ENCODE measurements around the gene RFC4. TPM values are rescaled to one million over a fixed set of nuclear protein-coding genes. Genes with fewer than 3 reads are reported as not detected.
A peak's percentile ranks its signal among the peaks of the same experiment; 100 is the strongest.
"Not testable (repeated sequence)": the region's sequence is repeated elsewhere in the genome, so short reads cannot be mapped to it uniquely, and the experiment has no call there.

RFC4 gene
- total RNA-seq, 2 experiments from 2014 or later: 128 to 130 TPM

DNA sequence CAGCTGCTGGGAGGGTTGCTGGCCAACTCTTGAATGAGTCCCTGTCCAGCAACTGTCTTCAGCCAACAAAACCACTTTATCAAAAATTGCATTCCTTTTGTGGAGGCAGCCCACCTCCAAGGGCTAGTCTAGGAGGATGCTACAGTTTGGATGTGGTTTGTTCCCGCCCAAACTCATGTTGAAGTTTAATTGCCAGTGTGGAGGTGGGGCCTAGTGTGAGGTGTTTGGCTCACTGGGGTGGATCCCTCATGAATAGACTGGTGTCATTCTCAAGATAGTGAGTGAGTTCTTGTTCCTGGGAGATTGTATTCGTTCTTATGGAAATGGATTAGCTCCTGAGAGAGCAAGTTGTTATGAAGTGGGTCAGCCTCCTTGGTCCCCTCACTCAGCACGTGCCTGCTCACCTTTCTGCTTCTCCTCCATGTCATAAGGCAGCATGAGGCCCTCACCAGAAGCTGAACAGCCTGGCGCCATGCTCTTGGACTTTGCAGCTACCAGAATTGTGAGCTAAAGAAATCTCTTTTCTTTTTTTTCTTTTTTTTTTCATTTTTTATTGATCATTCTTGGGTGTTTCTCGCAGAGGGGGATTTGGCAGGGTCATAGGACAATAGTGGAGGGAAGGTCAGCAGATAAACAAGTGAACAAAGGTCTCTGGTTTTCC, 4.2 kb upstream of the RFC4 start:
- no peak overlapping the region for H3K27ac Mint-ChIP-seq
- DNase-seq (no peak), ATAC-seq (no peak)
- no peak overlapping the region for H3K4me3 Mint-ChIP-seq
- CTCF ChIA-PET: interaction anchor here (1.5 kb wide), 1 partner anchor 11 kb away, joined by 10 read pairs; no protein-coding TSS in a partner anchor
- intact Hi-C loops (cut with DNase I, micrococcal nuclease): no loop called here
- no peaks in the 10 kb centered on the region for H3K9me3 Mint-ChIP-seq (ENCODE audit: low read depth)
- POLR2A ChIA-PET: interaction anchor here (0.8 kb wide), 1 partner anchor 27 kb away, joined by 4 read pairs; no protein-coding TSS in a partner anchor
- peaks cover 10% of the 10 kb centered on the region for H3K4me1 Mint-ChIP-seq
- H3K36me3 Mint-ChIP-seq (ENCODE audit: low read depth): peaks cover 3% of the 10 kb centered on the region
- H3K27me3 Mint-ChIP-seq: no peaks in the 10 kb centered on the region

DNA sequence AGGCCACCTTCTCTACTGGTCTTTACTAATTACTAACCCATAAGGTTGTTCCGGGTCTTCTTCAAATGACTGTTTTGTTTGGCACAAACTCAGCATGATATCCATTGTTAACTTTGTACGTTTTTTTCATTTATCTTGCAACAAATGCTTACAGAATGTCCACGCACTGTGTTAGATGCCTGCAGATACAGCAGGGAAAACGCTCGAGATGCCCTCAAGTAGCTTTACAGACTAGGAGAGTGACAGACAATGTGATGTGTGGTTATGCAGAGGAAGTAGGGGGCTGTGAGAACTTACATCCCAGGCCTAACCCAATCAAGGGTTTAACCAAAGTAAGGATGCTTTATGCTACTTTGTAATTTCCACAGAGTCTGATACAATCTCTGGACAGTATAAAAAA, 949 bp upstream of the RFC4 start:
- intact Hi-C loops (cut with DNase I, micrococcal nuclease): loop anchor here (2.0 to 5.0 kb wide), 6 partner anchors 16 to 870 kb away; partner anchors contain the start of genes DNAJB11 (in 1 of the 2), ETV5 (in 1 of the 2) and TRA2B (in 1 of the 2)
- DNase-seq (no peak), ATAC-seq (peak; percentile 36)
- Mint-ChIP-seq H3K4me1 (peaks cover 26% of the 10 kb centered on the region), H3K9me3 (ENCODE audit: low read depth) (no peaks in the 10 kb centered on the region), H3K27me3 (no peaks in the 10 kb centered on the region), H3K27ac (peak overlapping the region; percentile 92), H3K36me3 (ENCODE audit: low read depth) (peaks cover 30% of the 10 kb centered on the region), H3K4me3 (peak overlapping the region; percentile 90)
- CTCF ChIA-PET: interaction anchor here (1.0 to 3.2 kb wide), 3 partner anchors 14 to 358 kb away, joined by 4 to 15 read pairs (median 14); no protein-coding TSS in a partner anchor
- POLR2A ChIA-PET: interaction anchor here (0.7 to 2.7 kb wide), 2 partner anchors 17 to 332 kb away, joined by 3 to 12 read pairs; no protein-coding TSS in a partner anchor

DNA sequence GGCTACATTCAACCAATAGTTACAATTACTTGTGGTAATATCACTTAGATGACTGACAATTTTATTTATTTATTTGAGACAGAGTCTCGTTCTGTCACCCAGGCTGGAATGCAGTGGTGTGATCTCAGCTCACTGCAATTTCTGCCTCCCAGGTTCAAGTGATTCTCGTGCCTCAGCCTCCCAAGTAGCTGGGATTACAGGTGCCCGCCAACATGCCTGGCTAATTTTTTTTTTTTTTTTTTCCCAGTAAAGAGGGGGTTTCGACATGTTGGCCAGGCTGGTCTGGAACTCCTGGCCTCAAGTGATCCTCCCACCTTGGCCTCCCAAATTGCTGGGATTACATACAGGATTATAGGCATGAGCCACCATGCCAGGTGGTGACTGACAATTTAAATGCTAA, 2.8 kb downstream of the RFC4 start:
- peaks cover 54% of the 10 kb centered on the region for H3K36me3 Mint-ChIP-seq (ENCODE audit: low read depth)

DNA sequence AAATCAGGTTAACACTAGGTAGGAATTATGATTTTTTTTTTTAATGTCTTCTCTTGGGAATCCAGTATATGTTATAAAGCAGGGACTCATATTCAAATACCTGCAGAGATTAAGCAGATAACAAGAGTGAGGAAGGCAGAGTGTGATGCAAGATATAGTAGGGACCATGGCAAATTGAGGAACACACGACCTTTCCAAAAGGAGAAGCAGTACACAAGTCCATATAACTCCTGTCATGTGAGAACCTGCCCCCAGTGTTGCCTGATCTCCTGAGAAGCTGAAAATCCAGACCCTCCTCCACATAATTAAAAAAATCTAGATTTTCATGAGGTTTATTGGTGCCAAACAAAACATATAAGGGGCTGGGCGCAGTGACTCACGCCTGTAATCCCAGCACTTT, 3.6 kb downstream of the RFC4 start:
- CTCF ChIA-PET: interaction anchor here (0.6 to 1.6 kb wide), 4 partner anchors 20 to 860 kb away, joined by 3 to 5 read pairs (median 4); partner anchors contain the start of gene EIF4A2
- Mint-ChIP-seq H3K27ac (no peak overlapping the region), H3K4me3 (no peak overlapping the region), H3K9me3 (ENCODE audit: low read depth) (no peaks in the 10 kb centered on the region), H3K27me3 (no peaks in the 10 kb centered on the region), H3K36me3 (ENCODE audit: low read depth) (peaks cover 56% of the 10 kb centered on the region), H3K4me1 (peaks cover 44% of the 10 kb centered on the region)
- POLR2A ChIA-PET: interaction anchor here (0.6 to 0.7 kb wide), 2 partner anchors 13 to 39 kb away, joined by 3 to 4 read pairs; no protein-coding TSS in a partner anchor
- ATAC-seq: no peak
- no peak for DNase-seq
- intact Hi-C loops (cut with DNase I, micrococcal nuclease): no loop called here

More for the DNA sequence above, 2.8 kb downstream of the RFC4 start:
- DNase-seq; intact Hi-C loops (cut with DNase I, micrococcal nuclease); H3K4me3 Mint-ChIP-seq; H3K27ac Mint-ChIP-seq; ATAC-seq; H3K27me3 Mint-ChIP-seq; H3K9me3 Mint-ChIP-seq (ENCODE audit: low read depth): not testable (repeated sequence)
- POLR2A ChIA-PET: interaction anchor here (0.7 kb wide), 2 partner anchors 20 to 341 kb away, joined by 3 read pairs; partner anchors contain the start of gene EIF4A2
- peaks cover 42% of the 10 kb centered on the region for H3K4me1 Mint-ChIP-seq
- CTCF ChIA-PET: interaction anchor here (0.6 to 1.6 kb wide), 4 partner anchors 20 to 860 kb away, joined by 3 to 5 read pairs (median 4); no protein-coding TSS in a partner anchor

DNA sequence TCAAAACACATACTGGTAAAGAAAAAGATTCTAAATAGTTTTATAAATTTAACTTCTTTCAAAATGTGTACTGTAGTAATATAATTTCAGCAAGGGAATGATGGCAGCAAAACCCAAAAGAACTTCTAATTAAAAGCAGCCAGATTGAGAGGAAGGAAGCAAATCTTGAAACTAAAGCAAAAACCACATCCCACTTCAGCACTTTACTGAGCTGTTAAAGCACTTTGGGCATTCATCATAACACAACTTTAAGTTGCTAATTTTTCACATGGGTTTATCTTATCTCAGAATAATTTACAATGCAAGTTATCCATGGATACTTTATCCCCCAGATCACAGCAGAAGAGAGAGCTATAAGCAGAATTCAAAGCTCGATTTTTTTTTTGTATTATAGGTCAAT, 6.0 kb downstream of the RFC4 start:
- Mint-ChIP-seq H3K4me1 (peaks cover 33% of the 10 kb centered on the region), H3K27me3 (no peaks in the 10 kb centered on the region), H3K9me3 (ENCODE audit: low read depth) (no peaks in the 10 kb centered on the region), H3K27ac (no peak overlapping the region), H3K36me3 (ENCODE audit: low read depth) (peaks cover 69% of the 10 kb centered on the region), H3K4me3 (no peak overlapping the region)
- CTCF ChIA-PET: interaction anchor here (0.8 kb wide), 1 partner anchor 8 kb away, joined by 4 read pairs; no protein-coding TSS in a partner anchor
- POLR2A ChIA-PET: interaction anchor here (1.1 kb wide), 1 partner anchor 17 kb away, joined by 6 read pairs; the partner anchor contains the start of gene EIF4A2
- DNase-seq (no peak), ATAC-seq (no peak)
- intact Hi-C loops (cut with DNase I, micrococcal nuclease): no loop called here

DNA sequence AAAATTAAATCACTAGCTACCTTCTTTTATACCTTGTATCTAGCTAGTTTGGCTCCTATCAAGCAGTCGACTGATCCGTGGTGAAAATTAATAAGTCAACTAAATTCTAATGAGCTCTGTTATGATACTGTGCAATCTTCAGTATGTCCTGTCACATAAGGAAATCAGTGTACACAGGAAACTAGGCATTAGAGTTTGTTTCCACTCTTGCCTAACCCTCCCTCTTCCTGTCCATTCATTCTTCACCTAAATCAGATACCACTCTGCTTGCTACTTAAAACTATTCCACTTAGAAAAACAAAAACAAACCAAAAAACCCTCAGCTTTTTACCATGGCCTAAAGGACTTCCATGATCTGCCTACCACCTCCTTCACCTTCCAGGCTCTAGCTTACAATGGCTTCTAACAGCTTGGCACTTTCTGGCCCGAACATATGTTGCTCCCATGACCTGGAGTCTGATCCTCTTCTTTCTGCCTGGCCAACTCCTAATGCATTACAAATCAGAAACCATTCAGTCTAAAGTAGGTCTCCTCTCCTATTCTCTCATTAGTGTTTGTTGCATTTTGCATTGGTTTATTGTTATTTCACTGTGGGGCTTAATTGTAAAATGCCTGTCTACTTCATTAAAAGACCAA, 7.9 kb downstream of the RFC4 start:
- no peak overlapping the region for H3K27ac Mint-ChIP-seq
- CTCF ChIA-PET: interaction anchor here (0.6 to 1.7 kb wide), 5 partner anchors 8 to 181 kb away, joined by 3 to 8 read pairs (median 4); no protein-coding TSS in a partner anchor

DNA sequence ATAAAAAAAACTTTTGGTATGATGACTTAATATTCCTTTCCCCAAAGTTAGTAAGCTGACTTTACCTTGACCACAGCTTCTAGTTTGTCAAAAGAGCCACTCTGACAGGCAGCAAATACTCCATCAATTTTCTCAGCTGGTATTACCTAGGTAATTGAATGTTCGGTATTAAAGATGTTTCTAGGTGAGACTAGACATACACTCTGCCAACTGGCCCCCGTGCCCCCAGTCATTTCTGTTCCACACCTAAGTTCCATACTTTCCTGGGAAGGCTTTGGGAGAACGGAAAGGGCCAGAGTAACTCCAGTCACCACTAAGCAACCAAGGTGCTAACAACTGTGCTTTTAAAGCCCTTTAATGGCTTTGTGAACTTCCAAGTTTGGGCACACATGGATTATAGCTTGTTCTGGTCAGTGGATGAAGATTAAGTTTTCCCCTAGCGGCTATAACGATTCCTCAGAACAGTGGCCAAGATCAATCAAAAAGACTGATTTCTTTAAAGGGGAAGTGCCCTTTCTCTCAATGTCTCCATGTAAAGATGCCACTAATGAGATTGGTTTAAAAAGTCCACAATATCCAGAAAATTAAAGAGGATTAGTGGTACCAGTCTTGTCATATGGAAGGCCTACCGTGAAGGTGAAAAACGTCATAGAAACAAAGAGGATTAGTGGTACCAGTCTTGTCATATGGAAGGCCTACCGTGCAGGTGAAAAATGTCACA, 15.9 kb downstream of the RFC4 start:
- Mint-ChIP-seq H3K4me3 (peak overlapping the region; percentile 19), H3K27me3 (no peaks in the 10 kb centered on the region), H3K27ac (peak overlapping the region; percentile 77), H3K9me3 (ENCODE audit: low read depth) (no peaks in the 10 kb centered on the region), H3K36me3 (ENCODE audit: low read depth) (peaks cover 80% of the 10 kb centered on the region), H3K4me1 (peaks cover 42% of the 10 kb centered on the region)
- CTCF ChIA-PET: interaction anchor here (0.6 to 1.4 kb wide), 3 partner anchors 8 to 92 kb away, joined by 3 to 4 read pairs (median 3); no protein-coding TSS in a partner anchor
- intact Hi-C loops (cut with DNase I, micrococcal nuclease): loop anchor here in 1 of 2 experiments (2.0 kb wide), 1 partner anchor 16 kb away; the partner anchor contains the start of gene RFC4
- ATAC-seq (peak; percentile 21), DNase-seq (no peak)
- POLR2A ChIA-PET: interaction anchor here (0.6 to 2.2 kb wide), 5 partner anchors 8 to 256 kb away, joined by 3 to 12 read pairs (median 3); partner anchors contain the start of gene RFC4

More for the DNA sequence above, 7.9 kb downstream of the RFC4 start:
- H3K4me1 Mint-ChIP-seq: peaks cover 24% of the 10 kb centered on the region
- POLR2A ChIA-PET: interaction anchor here (0.6 to 0.9 kb wide), 2 partner anchors 8 to 182 kb away, joined by 3 to 4 read pairs; no protein-coding TSS in a partner anchor
- intact Hi-C loops (cut with DNase I, micrococcal nuclease): no loop called here
- peaks cover 65% of the 10 kb centered on the region for H3K36me3 Mint-ChIP-seq (ENCODE audit: low read depth)
- no peak for ATAC-seq
- H3K27me3 Mint-ChIP-seq: no peaks in the 10 kb centered on the region
- no peak for DNase-seq
- H3K4me3 Mint-ChIP-seq: no peak overlapping the region
- no peaks in the 10 kb centered on the region for H3K9me3 Mint-ChIP-seq (ENCODE audit: low read depth)

DNA sequence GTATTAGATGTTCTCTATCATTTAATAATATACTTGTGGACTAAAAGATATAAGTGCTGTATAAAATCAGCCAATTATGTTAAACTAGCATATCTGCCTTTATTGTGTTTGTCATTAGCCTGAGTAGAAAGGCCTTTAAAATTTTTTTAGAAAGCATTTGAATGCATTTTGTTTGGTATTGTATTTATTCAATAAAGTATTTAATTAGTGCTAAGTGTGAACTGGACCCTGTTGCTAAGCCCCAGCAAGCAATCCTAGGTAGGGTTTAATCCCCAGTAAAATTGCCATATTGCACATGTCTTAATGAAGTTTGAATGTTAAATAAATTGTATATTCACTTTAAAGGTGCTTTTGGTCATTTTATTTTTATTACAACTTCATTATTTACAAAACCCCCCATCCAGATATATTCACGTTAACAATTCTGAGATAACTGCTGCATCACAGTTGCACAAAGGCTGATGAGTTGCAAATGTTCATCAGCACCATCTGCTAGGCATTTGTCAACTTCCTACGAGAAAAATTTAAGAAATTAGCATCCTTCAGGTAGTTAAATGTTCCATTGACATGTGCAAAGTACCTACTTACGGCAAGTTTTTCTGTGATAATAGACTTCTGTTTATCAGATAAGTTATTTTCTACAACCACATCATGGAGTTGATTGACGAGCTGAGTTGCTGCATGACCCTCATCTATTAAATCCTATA, 16.6 kb downstream of the RFC4 start:
- peaks cover 45% of the 10 kb centered on the region for H3K4me1 Mint-ChIP-seq
- CTCF ChIA-PET: interaction anchor here (0.6 to 1.4 kb wide), 3 partner anchors 9 to 92 kb away, joined by 3 to 4 read pairs (median 3); no protein-coding TSS in a partner anchor
- peaks cover 86% of the 10 kb centered on the region for H3K36me3 Mint-ChIP-seq (ENCODE audit: low read depth)
- intact Hi-C loops (cut with DNase I, micrococcal nuclease): loop anchor here in 1 of 2 experiments (2.0 to 5.0 kb wide), 2 partner anchors 17 to 33 kb away; partner anchors contain the start of gene RFC4
- DNase-seq (no peak), ATAC-seq (no peak)
- peak overlapping the region; percentile 18 for H3K4me3 Mint-ChIP-seq
- H3K27me3 Mint-ChIP-seq: no peaks in the 10 kb centered on the region
- POLR2A ChIA-PET: interaction anchor here (0.6 to 2.2 kb wide), 6 partner anchors 9 to 255 kb away, joined by 3 to 12 read pairs (median 3); partner anchors contain the start of gene RFC4
- H3K27ac Mint-ChIP-seq: peak overlapping the region; percentile 72
- H3K9me3 Mint-ChIP-seq (ENCODE audit: low read depth): no peaks in the 10 kb centered on the region

DNA sequence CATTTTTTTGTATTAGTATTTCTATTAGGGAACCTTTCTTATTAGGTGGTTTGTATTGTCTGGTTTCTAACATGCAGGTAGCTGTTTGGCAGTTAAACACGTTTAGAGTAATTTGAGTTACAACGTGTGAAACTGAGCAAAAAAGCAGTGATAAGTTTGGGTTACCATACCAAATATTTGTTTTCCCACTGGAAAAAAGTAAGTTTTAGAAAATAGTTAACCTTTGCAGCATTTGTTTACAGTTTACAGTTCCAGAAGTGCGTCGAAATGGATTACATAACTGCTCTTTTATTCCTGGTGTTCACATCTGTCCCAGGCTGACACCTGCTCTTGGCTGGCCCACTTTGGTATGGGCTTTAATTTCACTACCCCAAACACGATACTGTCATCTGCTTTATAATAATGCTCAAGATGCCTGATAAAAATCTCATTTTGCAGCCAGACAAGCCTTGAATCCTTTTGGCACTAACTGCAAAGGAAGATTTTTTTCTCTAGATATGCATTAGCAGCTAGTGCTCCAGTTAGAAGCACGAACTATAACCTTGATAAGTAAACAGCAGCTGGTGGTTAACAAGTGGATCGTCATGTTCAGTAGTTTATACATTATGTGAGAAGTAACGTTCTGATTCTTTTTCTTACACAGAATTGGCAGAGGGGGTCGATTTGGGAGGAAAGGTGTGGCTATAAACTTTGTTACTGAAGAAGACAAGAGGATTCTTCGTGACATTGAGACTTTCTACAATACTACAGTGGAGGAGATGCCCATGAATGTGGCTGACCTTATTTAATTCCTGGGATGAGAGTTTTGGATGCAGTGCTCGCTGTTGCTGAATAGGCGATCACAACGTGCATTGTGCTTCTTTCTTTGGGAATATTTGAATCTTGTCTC, 17.6 kb downstream of the RFC4 start:
- Mint-ChIP-seq H3K9me3 (ENCODE audit: low read depth) (no peaks in the 10 kb centered on the region), H3K27ac (peak overlapping the region; percentile 100), H3K36me3 (ENCODE audit: low read depth) (peaks cover 87% of the 10 kb centered on the region), H3K4me3 (peak overlapping the region; percentile 100), H3K27me3 (no peaks in the 10 kb centered on the region), H3K4me1 (peaks cover 45% of the 10 kb centered on the region)
- ChIA-PET POLR2A (interaction anchor here (0.6 to 2.2 kb wide), 3 partner anchors 15 to 133 kb away, joined by 3 to 12 read pairs (median 3); partner anchors contain the start of gene RFC4), CTCF (no interaction called here)
- intact Hi-C loops (cut with DNase I, micrococcal nuclease): loop anchor here in 1 of 2 experiments (5.0 kb wide), 1 partner anchor 34 kb away; no protein-coding TSS in a partner anchor
- DNase-seq (no peak), ATAC-seq (no peak)

Measured in activated CD4-positive, alpha-beta T cell treated with anti-CD3 and anti-CD28 coated beads for 36 hours (primary cell).